ENCODE measurements around the gene YTHDF2. TPM values are rescaled to one million over a fixed set of nuclear protein-coding genes. Genes with fewer than 3 reads are reported as not detected.

YTHDF2 gene
- total RNA-seq, 2 experiments from 2014 or later = 72.2 to 82.1 TPM

DNA sequence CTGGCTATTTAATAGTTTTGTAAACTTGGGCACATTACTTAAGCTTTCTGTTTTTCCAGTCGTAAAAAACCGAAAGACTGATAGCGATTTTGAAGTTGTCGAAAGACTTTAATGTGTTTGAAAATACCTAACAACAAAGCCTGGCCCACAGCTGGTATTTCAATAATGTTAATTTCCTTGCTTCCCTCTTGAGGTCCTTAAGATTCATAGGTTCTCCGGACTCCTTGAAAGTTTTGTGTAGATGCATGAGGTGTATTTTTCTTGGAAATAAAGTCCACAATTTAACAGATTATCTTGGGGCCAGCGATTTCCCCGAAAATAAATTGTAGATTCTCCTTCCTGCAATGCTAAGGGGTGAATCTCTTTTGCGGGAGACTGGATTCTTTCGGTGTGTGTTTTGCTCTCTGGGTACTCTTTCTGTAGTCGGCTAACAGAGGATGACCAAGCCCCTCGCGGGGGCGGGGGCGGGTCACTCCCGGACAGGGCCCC, 735 bp upstream of the YTHDF2 start:
- H3K36me3 Mint-ChIP-seq (ENCODE audit: low read depth) = peaks cover 28% of the 10 kb centered on the region
- ChIA-PET POLR2A (interaction anchor here (0.7 to 4.4 kb wide), 21 partner anchors 10 to 488 kb away, joined by 3 to 33 read pairs (median 4); partner anchors contain the start of genes GMEB1, RNU11 and TAF12), CTCF (interaction anchor here (0.7 to 4.0 kb wide), 25 partner anchors 9 to 407 kb away, joined by 3 to 26 read pairs (median 5); partner anchors contain the start of genes GMEB1, RNU11 and TAF12)
- no peak for TF ChIP-seq CTCF (IDR thresholded peaks at IDR 0.05)
- intact Hi-C loops (cut with micrococcal nuclease) = no loop called here
- DNase-seq (no peak), ATAC-seq (no peak)
- H3K27me3 Mint-ChIP-seq = no peaks in the 10 kb centered on the region
- H3K9me3 Mint-ChIP-seq = no peaks in the 10 kb centered on the region
- peaks cover 30% of the 10 kb centered on the region for H3K4me1 Mint-ChIP-seq (ENCODE audit: low read depth)
- H3K27ac Mint-ChIP-seq = peak overlapping the region; percentile 92
- peak overlapping the region; percentile 98 for H3K4me3 Mint-ChIP-seq

DNA sequence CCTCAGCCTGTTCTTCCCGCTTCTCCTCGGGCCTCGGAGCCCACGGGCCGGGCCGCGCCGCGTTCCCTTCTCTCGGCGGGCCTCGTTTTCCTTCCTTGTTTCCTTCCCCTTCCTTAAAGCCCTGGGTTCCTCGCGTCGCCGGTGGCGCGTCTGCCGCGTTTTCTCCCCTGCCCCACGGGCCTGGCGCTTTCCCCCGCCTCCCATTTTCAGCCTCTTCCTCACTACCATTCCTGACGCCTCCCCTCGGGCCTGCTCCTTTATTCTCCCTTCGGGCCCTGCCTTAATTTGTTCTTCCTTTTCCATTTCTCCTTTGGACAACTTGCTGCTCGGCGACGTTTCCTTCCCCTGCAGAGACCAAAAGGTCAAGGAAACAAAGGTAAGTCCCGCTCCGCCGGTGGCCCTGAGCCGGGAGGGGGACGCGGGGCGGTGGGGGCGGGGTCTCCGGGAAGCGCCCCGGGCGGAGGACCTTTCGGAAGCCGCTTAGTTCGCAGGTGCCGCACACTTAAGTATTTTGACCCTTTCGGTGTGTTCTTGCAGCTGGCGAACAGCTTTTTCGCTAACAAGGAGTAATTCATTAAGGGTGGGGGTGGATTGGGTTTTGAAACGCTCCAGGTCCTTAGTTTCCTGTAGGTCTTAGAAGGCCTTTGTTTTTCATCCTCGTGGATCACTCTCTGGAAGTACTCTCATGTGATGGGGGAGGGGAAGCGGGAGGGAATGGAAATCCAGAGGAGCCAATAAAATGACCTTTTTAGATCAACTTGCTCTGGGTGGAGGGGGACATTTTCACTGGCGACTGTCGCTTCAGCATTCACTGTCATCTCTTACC, 780 bp downstream of the YTHDF2 start:
- intact Hi-C loops (cut with micrococcal nuclease) = no loop called here
- POLR2A ChIA-PET = interaction anchor here (0.7 to 4.4 kb wide), 19 partner anchors 8 to 443 kb away, joined by 3 to 33 read pairs (median 4); partner anchors contain the start of genes GMEB1, RNU11 and TAF12
- Mint-ChIP-seq H3K9me3 (no peaks in the 10 kb centered on the region), H3K27ac (peak overlapping the region; percentile 92), H3K27me3 (no peaks in the 10 kb centered on the region), H3K36me3 (ENCODE audit: low read depth) (peaks cover 42% of the 10 kb centered on the region), H3K4me3 (peak overlapping the region; percentile 98), H3K4me1 (ENCODE audit: low read depth) (peaks cover 43% of the 10 kb centered on the region)
- DNase-seq (peak; percentile 52), ATAC-seq (no peak)
- TF ChIP-seq CTCF (IDR thresholded peaks at IDR 0.05) = no peak
- CTCF ChIA-PET = interaction anchor here (0.6 to 4.0 kb wide), 21 partner anchors 9 to 219 kb away, joined by 3 to 26 read pairs (median 5); partner anchors contain the start of genes RNU11 and TAF12

DNA sequence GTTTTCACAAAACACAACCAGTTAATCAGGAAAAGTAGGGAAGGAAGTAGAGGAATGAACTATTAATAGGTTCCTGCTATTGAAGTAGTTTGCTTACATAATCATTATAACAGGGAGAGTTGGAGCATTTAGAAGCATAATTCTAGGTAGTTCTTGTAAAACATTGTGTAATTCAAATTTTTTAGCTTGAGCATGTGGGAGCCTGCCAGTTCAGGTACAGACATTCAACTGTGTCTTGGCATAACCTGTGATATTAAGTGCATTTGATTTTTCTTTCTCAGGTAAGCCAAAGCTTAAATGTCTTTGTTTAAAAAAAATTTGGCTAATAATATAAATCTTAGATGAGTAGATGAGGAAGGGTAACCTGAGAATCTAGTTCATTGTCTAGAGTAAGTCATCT, 3.4 kb downstream of the YTHDF2 start:
- no peak for DNase-seq
- intact Hi-C loops (cut with micrococcal nuclease) = no loop called here
- Mint-ChIP-seq H3K9me3 (no peaks in the 10 kb centered on the region), H3K27ac (peak overlapping the region; percentile 81), H3K27me3 (no peaks in the 10 kb centered on the region), H3K4me1 (ENCODE audit: low read depth) (peaks cover 68% of the 10 kb centered on the region), H3K4me3 (peak overlapping the region; percentile 98), H3K36me3 (ENCODE audit: low read depth) (peaks cover 68% of the 10 kb centered on the region)
- ChIA-PET POLR2A (interaction anchor here (0.6 to 1.7 kb wide), 5 partner anchors 11 to 159 kb away, joined by 3 to 4 read pairs (median 4); no protein-coding TSS in a partner anchor), CTCF (interaction anchor here (0.9 to 1.0 kb wide), 2 partner anchors 11 to 100 kb away, joined by 3 to 4 read pairs; no protein-coding TSS in a partner anchor)
- no peak for TF ChIP-seq CTCF (IDR thresholded peaks at IDR 0.05)
- no peak for ATAC-seq

- H3K27me3 Mint-ChIP-seq = no peaks in the 10 kb centered on the region
- DNase-seq (no peak), ATAC-seq (peak; percentile 72)
- intact Hi-C loops (cut with micrococcal nuclease) = no loop called here
- peak overlapping the region; percentile 79 for H3K27ac Mint-ChIP-seq
- H3K4me1 Mint-ChIP-seq (ENCODE audit: low read depth) = peaks cover 69% of the 10 kb centered on the region
- peak overlapping the region; percentile 30 for H3K4me3 Mint-ChIP-seq
- H3K36me3 Mint-ChIP-seq (ENCODE audit: low read depth) = peaks cover 74% of the 10 kb centered on the region
- CTCF ChIA-PET = interaction anchor here (0.9 kb wide), 1 partner anchor 13 kb away, joined by 3 read pairs; no protein-coding TSS in a partner anchor
- no peaks in the 10 kb centered on the region for H3K9me3 Mint-ChIP-seq
- no peak for TF ChIP-seq CTCF (IDR thresholded peaks at IDR 0.05)
- POLR2A ChIA-PET = interaction anchor here (2.3 to 3.3 kb wide), 2 partner anchors 8 to 163 kb away, joined by 8 to 18 read pairs; partner anchors contain the start of gene YTHDF2
Measured at GRCh38 chr1:28744184-28744583, 7.4 kb downstream of the YTHDF2 start.

Data from activated CD8-positive, alpha-beta T cell treated with anti-CD3 and anti-CD28 coated beads for 36 hours (primary cell).